WI38 (cell line): ENCODE data around the gene ENPP3.

Experiments used
- H3K4me3 ChIP-seq: 2 replicates; pipeline ENCODE4 v1.5.1; 2011; ENCODE audit warnings: low read depth, mild to moderate bottlenecking, control low read depth, low read length
- CTCF ChIP-seq: IDR thresholded peaks from 2 replicates; pipeline ENCODE4 v1.5.1; 2012; ENCODE audit warnings: low read depth, mild to moderate bottlenecking, control low read depth, low read length

The ENPP3 gene

GRCh38 chr6:131660195-131660594 lies 23.1 kb downstream of the ENPP3 start:
- no peak for TF ChIP-seq CTCF
- H3K4me3 ChIP-seq = no peak overlapping the region

- no peak for TF ChIP-seq CTCF
- H3K4me3 ChIP-seq = no peak overlapping the region
Measured at GRCh38 chr6:131663578-131664165, 26.6 kb downstream of the ENPP3 start.

- no peak overlapping the region for H3K4me3 ChIP-seq
- no peak for TF ChIP-seq CTCF
Measured at GRCh38 chr6:131669891-131670290, 32.8 kb downstream of the ENPP3 start.

GRCh38 chr6:131673184-131673583 lies 36.1 kb downstream of the ENPP3 start:
- H3K4me3 ChIP-seq = no peak overlapping the region
- no peak for TF ChIP-seq CTCF

GRCh38 chr6:131678442-131678841 lies 41.3 kb downstream of the ENPP3 start:
- TF ChIP-seq CTCF = no peak
- no peak overlapping the region for H3K4me3 ChIP-seq

- TF ChIP-seq CTCF = no peak
- no peak overlapping the region for H3K4me3 ChIP-seq
Measured at GRCh38 chr6:131680868-131681267, 43.8 kb downstream of the ENPP3 start.

- TF ChIP-seq CTCF = no peak
- no peak overlapping the region for H3K4me3 ChIP-seq
Measured at GRCh38 chr6:131681585-131681984, 44.5 kb downstream of the ENPP3 start.
